ENCODE data around the gene CABP4.
"Not testable (repeated sequence)": the region's sequence is repeated elsewhere in the genome, so short reads cannot be mapped to it uniquely, and the experiment has no call there.

CABP4 gene

DNA sequence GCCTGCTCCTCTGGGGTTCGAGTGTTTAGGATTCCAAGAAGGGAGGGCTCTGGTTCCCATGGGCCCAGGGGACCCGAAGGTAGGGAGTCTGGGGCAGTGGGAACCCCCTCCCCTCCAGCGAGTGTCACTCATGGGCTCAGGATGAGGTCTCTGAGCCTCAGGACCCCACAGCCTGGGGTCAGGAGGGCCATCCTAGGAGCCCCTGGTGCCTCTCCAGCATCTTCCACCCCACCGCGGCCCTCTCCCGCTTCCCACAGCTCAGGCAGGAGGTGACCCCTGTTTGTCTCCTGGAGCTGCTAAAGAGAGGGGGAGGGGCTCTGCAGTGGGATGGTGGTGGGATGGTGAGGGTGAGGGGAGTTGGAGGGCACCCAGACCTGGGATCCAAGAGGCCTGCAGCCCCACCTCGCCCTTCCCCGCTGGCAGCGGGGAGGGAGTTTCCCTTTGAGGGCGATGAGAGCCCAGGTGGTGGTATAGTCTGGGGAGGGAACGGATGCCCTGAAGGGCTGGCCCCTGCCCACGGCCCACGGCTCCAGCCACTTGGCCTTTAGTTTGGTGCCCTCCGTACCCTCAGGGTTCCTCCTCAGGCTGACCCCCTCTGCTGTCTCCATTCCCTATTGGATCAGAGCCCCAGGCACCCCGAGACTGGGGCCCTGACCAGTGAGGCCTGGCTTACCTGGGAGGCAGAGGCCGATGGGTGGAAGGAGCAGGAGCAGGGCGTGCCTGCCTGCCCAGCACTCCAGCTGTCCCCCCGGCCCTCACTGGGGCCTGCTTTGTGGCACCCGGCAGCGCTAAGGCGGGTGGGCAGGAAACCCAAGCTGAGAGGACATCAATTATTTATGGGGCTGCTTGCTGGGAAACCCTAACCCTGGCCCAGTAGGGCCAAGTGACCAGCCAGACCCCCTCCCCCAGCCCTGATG is 1.1 kb upstream of the CABP4 start:
- DNase-seq (ENCODE audit: low read depth): no peak

- no peak for DNase-seq (ENCODE audit: low read depth)
Measured at GRCh38 chr11:67456068-67456705, 1.0 kb downstream of the CABP4 start.

DNA sequence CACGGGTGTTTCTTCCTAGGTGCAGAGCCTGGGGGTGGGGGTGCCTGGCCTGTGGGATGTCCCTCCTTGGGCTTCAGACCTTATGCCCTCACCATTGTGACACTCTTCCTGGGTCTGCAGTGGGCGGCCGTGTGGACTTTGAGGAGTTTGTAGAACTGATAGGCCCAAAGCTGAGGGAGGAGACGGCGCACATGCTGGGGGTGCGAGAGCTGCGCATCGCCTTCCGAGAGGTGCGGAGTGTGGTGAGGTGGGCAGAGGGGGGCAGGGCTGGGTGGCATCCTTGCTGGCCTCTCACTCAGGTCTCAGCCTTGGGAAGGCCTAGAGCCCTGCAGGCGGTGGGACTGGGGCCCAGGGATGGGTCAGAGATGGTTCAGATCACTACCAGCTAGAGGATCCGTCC is 2.3 kb downstream of the CABP4 start:
- no peak for DNase-seq (ENCODE audit: low read depth)

DNA sequence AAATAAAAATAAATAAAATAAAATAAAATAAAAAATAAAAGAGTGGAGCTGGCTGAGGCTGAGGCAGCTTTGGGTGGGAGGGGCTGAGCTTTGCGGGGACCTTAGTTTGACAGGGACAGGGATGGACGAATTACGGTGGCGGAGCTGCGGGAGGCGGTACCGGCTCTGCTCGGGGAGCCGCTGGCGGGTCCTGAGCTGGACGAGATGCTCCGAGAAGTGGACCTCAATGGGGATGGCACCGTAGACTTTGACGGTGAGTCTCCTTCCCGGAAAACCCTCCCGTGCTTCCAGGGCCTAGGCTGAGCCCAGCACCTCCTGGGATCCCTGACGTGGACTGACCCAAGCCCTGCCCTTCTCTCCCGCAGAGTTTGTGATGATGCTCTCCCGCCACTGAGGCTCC is 3.1 kb downstream of the CABP4 start:
- no peak for DNase-seq (ENCODE audit: low read depth)

- no peak for DNase-seq (ENCODE audit: low read depth)
Measured at GRCh38 chr11:67463186-67463585, 8.0 kb downstream of the CABP4 start.

- DNase-seq (ENCODE audit: low read depth): no peak
Measured at GRCh38 chr11:67463680-67464410, 8.7 kb downstream of the CABP4 start.

GRCh38 chr11:67464411-67465188 is 9.4 kb downstream of the CABP4 start:
- DNase-seq (ENCODE audit: low read depth): peak; percentile 91

- no peak for DNase-seq (ENCODE audit: low read depth)
Measured at GRCh38 chr11:67465189-67465510, 10.0 kb downstream of the CABP4 start.

DNA sequence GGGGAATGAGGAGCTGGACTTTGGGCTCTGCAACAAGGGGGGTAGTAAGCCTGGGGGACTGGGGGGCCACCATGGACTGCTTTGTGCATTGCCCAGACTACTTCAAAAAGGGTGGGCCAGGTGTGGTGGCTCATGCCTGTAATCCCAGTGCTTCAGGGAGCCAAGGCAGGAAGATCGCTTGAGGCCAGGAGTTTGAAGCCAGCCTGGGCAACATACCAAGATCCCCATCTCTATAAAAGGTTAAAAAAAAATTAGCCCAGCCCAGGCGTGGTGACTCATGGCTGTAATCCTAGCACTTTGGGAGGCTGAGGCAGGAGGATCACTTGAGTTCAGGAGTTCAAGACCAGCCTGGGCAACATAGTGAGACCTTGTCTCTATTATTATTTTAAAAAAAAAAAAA is 10.4 kb downstream of the CABP4 start:
- not testable (repeated sequence) for DNase-seq (ENCODE audit: low read depth)

DNA sequence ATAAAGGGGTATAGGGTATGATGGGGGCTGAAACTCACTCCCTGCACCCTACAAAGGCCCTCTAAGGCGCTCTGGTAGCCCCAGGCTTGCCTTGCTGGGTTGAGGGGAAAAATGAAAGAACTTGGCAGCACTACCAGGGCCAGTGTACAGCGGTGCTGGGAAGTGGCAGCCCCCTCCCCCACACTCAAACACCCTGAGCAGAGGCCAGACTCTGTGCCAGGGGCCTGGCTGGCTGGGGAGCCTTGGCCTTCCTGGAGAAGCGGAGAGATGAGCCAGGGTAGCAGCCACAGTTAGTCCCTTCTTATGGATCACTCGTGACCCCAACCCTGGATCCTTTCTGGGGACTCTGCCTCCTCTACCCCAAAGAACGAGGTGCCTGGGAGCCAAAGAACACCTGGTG is 11.2 kb downstream of the CABP4 start:
- DNase-seq (ENCODE audit: low read depth): no peak

DNA sequence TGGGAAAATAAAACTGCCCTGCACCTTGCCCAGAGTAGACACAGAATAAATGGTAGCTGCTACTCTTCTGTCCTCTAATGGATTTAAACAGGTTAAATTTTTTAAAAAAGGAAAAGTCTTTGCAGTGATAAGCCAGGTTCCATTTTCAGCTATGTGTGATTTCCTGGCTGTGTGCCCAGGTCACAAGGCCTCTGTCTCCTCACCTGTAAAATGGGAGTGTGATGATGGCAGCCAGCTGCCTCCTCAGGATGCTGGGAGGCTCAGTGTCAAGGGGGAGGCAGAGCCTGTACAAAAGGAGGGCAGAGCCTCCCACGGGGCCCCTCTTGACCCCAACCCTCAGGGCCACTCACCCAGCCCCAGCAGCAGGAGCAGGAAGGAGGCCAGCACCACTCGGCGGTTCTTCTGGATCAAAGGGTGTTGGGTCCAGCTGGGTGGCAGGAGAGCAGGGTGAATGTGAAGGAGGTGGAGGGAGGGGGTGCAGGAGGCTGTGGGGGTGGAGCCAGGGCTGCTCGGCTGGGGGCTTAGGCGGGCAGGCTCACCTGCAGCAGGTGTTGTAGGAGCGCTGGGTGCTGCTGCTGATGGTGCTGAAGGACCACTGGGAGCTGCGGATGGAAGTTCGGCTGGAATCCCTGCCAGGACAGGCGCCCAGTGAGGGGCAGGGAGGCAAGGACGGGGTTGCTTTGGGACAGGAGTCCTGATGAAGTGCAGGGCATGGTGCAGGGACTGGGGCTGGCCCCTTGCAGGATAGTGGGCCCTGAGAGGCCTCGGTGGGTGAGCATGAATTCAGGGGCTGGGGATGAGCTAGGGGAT is 12.0 kb downstream of the CABP4 start:
- DNase-seq (ENCODE audit: low read depth): no peak

- DNase-seq (ENCODE audit: low read depth): no peak
Measured at GRCh38 chr11:67468056-67468455, 12.9 kb downstream of the CABP4 start.

DNA sequence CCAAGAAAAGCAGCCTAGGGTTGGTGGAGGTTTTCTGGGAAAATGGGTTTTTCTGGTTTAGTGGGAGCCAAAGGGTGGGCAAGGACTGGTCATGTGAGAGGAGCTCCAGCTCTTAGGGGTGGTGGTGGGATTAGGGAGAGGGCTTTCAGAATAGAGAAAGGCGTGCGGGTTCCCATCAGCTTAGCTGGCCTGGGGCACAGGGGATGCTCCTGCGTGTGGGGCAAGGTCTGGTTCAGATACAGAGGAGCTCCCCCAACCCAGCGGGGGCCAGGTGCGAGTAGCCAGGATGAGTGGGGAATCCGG is 13.3 kb downstream of the CABP4 start:
- no peak for DNase-seq (ENCODE audit: low read depth)

GRCh38 chr11:67468759-67469507 is 13.8 kb downstream of the CABP4 start, which contains the start of gene TMEM134:
TSS of gene TMEM134 (minus strand) at chr11:67469251. CDS start at chr11:67469192, 59 bp downstream.
- DNase-seq (ENCODE audit: low read depth): peak; percentile 85

DNA sequence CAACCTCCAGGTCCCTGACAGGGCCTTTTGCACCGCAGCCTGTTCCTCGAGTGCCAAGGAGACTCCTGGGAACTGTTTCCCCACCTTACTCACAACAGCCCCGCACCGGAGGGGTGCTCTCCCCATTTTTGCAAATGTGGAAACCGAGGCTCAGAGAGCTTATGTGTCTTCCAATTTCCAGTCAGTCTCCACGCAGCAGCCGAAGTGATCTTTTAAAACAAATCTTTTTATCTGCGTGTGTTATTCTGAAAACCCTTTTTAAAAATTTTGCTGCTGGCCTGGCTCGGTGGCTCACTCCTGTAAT is 14.3 kb downstream of the CABP4 start:
- no peak for DNase-seq (ENCODE audit: low read depth)

DNA sequence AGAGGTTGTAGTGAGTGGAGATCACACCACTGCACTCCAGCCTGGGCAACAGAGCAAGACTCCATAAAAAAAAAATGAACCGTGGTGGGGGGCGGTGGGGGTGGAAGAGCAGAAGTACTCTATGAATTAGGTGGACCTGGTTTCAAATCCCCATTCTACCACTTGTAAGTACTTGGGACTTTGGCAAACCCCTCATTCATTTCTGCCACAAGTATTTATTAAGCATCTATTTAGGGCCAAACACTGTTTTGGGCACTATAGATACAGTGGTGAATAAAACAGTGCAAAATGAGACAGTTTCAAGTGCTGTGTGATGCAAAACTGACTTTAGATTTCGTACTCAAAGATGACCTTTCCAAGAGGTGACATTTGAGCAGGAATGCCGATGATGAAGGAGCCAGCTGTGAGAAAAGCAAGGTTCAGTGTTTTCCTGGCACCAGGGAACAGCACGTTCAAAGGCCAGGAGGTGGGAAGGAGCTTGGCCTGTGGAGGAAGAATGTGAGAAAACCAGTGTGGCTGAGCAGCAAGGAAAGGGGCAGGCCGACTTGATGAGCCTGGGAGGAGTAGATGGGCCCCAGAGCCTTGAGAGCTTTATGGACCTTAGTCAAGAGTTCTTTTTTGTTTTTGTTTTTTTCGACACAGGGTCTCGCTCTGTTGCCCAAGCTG is 15.3 kb downstream of the CABP4 start:
- DNase-seq (ENCODE audit: low read depth): no peak

DNA sequence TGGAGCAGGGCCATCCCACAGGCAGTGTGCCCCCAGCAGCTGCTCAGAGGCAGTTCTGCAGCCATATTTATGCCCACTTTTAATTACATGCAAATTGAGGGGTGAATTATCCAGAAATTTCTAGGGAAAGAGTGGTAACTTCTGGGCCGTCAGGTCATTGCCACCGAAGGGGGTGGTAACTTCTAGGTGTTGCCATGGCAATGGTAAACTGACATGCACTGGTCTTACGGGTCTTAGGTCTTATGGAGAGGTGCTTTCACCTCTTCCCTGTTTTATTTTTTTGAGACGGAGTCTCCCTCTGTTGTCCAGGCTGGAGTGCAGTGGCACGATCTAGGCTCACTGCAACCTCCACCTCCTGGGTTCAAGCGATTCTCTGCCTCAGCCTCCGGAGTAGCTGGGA is 17.7 kb downstream of the CABP4 start:
- no peak for DNase-seq (ENCODE audit: low read depth)

DNA sequence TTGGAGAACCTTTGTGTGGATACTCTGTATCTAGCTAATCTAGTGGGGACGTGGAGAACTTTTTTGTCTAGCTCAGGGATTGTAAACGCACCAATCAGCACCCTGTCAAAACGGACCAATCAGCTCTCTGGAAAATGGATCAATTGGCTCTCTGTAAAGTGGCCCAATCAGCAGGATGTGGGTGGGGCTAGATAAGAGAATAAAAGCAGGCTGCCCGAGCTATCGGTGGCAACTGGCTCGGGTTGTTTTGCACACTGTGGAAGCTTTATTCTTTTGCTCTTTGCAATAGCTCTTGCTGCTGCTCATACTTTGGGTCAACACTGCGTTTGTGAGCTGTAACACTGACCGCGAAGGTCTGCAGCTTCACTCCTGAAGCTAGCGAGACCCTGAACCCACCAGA is 21.5 kb downstream of the CABP4 start:
- not testable (repeated sequence) for DNase-seq (ENCODE audit: low read depth)

- not testable (repeated sequence) for DNase-seq (ENCODE audit: low read depth)
Measured at GRCh38 chr11:67477344-67478050, 22.3 kb downstream of the CABP4 start.

All from T-helper 22 cell (primary cell).